Muscle layer of duodenum (tissue), 2 donors: Measurements from ENCODE around the gene TAF1B.
A peak's percentile ranks its signal among the peaks of the same experiment; 100 is the strongest.

ENCODE experiments used
- H3K27ac ChIP-seq: one replicate; pipeline ENCODE4 v1.7.0; 2013; ENCODE audit warnings: mild to moderate bottlenecking, low read length
- H3K27me3 ChIP-seq: one replicate; pipeline ENCODE4 v1.7.0; 2013; ENCODE audit warnings: low read depth, mild to moderate bottlenecking, control low read depth, low read length
- H3K36me3 ChIP-seq, 2 donors: one replicate each; pipeline ENCODE4 v1.7.0; 2013; ENCODE audit warnings: low read length in 2 of 2, control low read depth in 1 of 2, mild to moderate bottlenecking in 1 of 2; ENCODE audit not compliant: insufficient read depth in 2 of 2, control insufficient read depth in 1 of 2
- H3K4me1 ChIP-seq, 2 donors: one replicate each; pipeline ENCODE4 v1.7.0; 2013; ENCODE audit warnings: low read length in 2 of 2, mild to moderate bottlenecking in 2 of 2, control low read depth in 1 of 2, moderate library complexity in 1 of 2; ENCODE audit not compliant: insufficient read depth in 2 of 2, control insufficient read depth in 1 of 2
- H3K4me3 ChIP-seq, 2 donors: one replicate each; pipeline ENCODE4 v1.7.0; 2013; ENCODE audit warnings: low read length in 2 of 2, low read depth in 1 of 2, mild to moderate bottlenecking in 1 of 2
- H3K9me3 ChIP-seq, 2 donors: one replicate each; pipeline ENCODE4 v1.7.0; 2013; ENCODE audit warnings: low read length in 2 of 2, control low read depth in 1 of 2, mild to moderate bottlenecking in 1 of 2; ENCODE audit not compliant: control insufficient read depth in 1 of 2
- donor health status: healthy.

TAF1B gene

GRCh38 chr2:9948721-9949120 is 105.4 kb downstream of the TAF1B start:
- no peak overlapping the region for H3K4me3 ChIP-seq
- no peaks in the 10 kb centered on the region for H3K4me1 ChIP-seq
- H3K27me3 ChIP-seq: no peaks in the 10 kb centered on the region
- H3K9me3 ChIP-seq: no peaks in the 10 kb centered on the region
- H3K36me3 ChIP-seq: no peaks in the 10 kb centered on the region
- H3K27ac ChIP-seq: no peak overlapping the region

- Histone ChIP-seq H3K9me3 (no peaks in the 10 kb centered on the region), H3K4me3 (no peak overlapping the region), H3K27me3 (no peaks in the 10 kb centered on the region), H3K36me3 (no peaks in the 10 kb centered on the region), H3K27ac (no peak overlapping the region), H3K4me1 (no peaks in the 10 kb centered on the region)
Observed at GRCh38 chr2:9949239-9949991, 106.1 kb downstream of the TAF1B start.

- no peaks in the 10 kb centered on the region for H3K36me3 ChIP-seq
- H3K27ac ChIP-seq: no peak overlapping the region
- H3K9me3 ChIP-seq: no peaks in the 10 kb centered on the region
- no peak overlapping the region for H3K4me3 ChIP-seq
- no peaks in the 10 kb centered on the region for H3K4me1 ChIP-seq
- no peaks in the 10 kb centered on the region for H3K27me3 ChIP-seq
Observed at GRCh38 chr2:9949992-9950520, 106.8 kb downstream of the TAF1B start.

GRCh38 chr2:9950521-9951271 is 107.4 kb downstream of the TAF1B start:
- Histone ChIP-seq H3K36me3 (no peaks in the 10 kb centered on the region), H3K4me3 (peak overlapping the region; percentile 42 to 71), H3K27ac (no peak overlapping the region), H3K27me3 (no peaks in the 10 kb centered on the region), H3K9me3 (no peaks in the 10 kb centered on the region), H3K4me1 (no peaks in the 10 kb centered on the region)

GRCh38 chr2:9951272-9951521 is 107.9 kb downstream of the TAF1B start:
- peak overlapping the region in 1 of 2 donors; percentile 71 for H3K4me3 ChIP-seq
- H3K36me3 ChIP-seq: no peaks in the 10 kb centered on the region
- H3K4me1 ChIP-seq: no peaks in the 10 kb centered on the region
- H3K27me3 ChIP-seq: no peaks in the 10 kb centered on the region
- H3K9me3 ChIP-seq: no peaks in the 10 kb centered on the region
- H3K27ac ChIP-seq: no peak overlapping the region

GRCh38 chr2:9951522-9952285 is 108.4 kb downstream of the TAF1B start, which contains the start of gene GRHL1:
Gene GRHL1, plus strand, starts transcription at chr2:9951693. Its CDS starts 141 bp downstream, at chr2:9951834.
- Histone ChIP-seq H3K27me3 (no peaks in the 10 kb centered on the region), H3K4me1 (no peaks in the 10 kb centered on the region), H3K4me3 (peak within 1 kb of the TSS; percentile 42 to 71), H3K36me3 (no peaks in the 10 kb centered on the region), H3K27ac (no peak within 1 kb of the TSS), H3K9me3 (no peaks in the 10 kb centered on the region)

GRCh38 chr2:9952286-9952737 is 109.0 kb downstream of the TAF1B start:
- Histone ChIP-seq H3K4me1 (no peaks in the 10 kb centered on the region), H3K27ac (no peak overlapping the region), H3K4me3 (peak overlapping the region; percentile 42 to 71), H3K9me3 (no peaks in the 10 kb centered on the region), H3K36me3 (no peaks in the 10 kb centered on the region), H3K27me3 (no peaks in the 10 kb centered on the region)

- Histone ChIP-seq H3K4me1 (no peaks in the 10 kb centered on the region), H3K36me3 (no peaks in the 10 kb centered on the region), H3K27me3 (no peaks in the 10 kb centered on the region), H3K4me3 (peak overlapping the region in 1 of 2 donors; percentile 42), H3K27ac (no peak overlapping the region), H3K9me3 (no peaks in the 10 kb centered on the region)
Observed at GRCh38 chr2:9952856-9953503, 109.7 kb downstream of the TAF1B start.

- Histone ChIP-seq H3K27ac (no peak overlapping the region), H3K4me3 (no peak overlapping the region), H3K4me1 (no peaks in the 10 kb centered on the region), H3K36me3 (no peaks in the 10 kb centered on the region), H3K9me3 (no peaks in the 10 kb centered on the region), H3K27me3 (no peaks in the 10 kb centered on the region)
Observed at GRCh38 chr2:9954136-9954535, 110.9 kb downstream of the TAF1B start.

GRCh38 chr2:9958057-9958456 is 114.8 kb downstream of the TAF1B start:
- Histone ChIP-seq H3K4me1 (no peaks in the 10 kb centered on the region), H3K36me3 (peaks cover 0 to 3% of the 10 kb centered on the region in 2 donors), H3K4me3 (no peak overlapping the region), H3K9me3 (no peaks in the 10 kb centered on the region), H3K27me3 (no peaks in the 10 kb centered on the region), H3K27ac (no peak overlapping the region)

- no peaks in the 10 kb centered on the region for H3K27me3 ChIP-seq
- no peak overlapping the region for H3K27ac ChIP-seq
- H3K36me3 ChIP-seq: peaks cover 0 to 3% of the 10 kb centered on the region in 2 donors
- H3K4me3 ChIP-seq: no peak overlapping the region
- H3K4me1 ChIP-seq: no peaks in the 10 kb centered on the region
- no peaks in the 10 kb centered on the region for H3K9me3 ChIP-seq
Observed at GRCh38 chr2:9959262-9959661, 116.0 kb downstream of the TAF1B start.
